M059J (cell line): ENCODE results near the gene CCDC141. TPM values are rescaled to one million over a fixed set of nuclear protein-coding genes. Genes with fewer than 3 reads are reported as not detected.

Experiments
- DNase-seq: peaks from one replicate; pipeline ENCODE4 v3.0.0-alpha.2; 2012; ENCODE audit warnings: low read depth
- total RNA-seq: library from RNA; depleted of rRNA; stranded (reverse); fragments of >200 nt; shearing (Covaris generic); gene quantifications from 2 replicates; pipeline ENCODE4 v1.2.3, GENCODE V29; 2014

Gene CCDC141
- total RNA-seq, 1 experiment from 2014 or later = 0.07 TPM

DNA sequence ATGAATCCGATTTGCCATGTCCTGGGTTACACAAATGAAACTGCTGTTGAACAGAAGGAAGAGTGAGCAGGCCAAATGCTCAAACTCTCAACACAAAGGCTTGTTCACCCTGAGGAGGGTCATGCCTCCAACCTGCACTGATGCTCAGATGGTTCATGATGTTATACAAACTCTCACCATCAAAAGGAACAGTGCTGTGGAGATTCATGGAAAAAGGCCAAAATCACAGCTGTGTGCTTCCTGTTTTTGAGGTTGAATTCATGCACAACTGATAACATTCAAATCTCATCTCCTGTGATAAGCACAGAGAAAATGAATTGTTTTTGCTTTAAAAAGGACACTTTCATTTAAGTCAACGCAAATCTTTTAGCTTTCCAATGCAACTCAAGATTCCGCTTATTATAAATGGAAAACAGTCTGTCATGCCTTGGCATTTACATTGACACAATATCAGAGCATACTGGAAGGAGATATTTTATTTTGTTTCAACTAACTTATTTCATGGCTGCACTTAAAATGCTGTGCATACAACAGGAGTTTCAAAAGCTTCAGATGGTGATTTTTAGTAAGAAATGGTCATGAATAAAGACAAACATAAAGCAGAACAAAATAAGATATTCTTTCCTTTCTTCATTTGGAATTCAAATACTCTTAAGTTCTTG, 220.5 kb downstream of the CCDC141 start:
- peak; percentile 33 for DNase-seq

GRCh38 chr2:178828486-178828881, 221.5 kb downstream of the CCDC141 start:
- DNase-seq = no peak

DNA sequence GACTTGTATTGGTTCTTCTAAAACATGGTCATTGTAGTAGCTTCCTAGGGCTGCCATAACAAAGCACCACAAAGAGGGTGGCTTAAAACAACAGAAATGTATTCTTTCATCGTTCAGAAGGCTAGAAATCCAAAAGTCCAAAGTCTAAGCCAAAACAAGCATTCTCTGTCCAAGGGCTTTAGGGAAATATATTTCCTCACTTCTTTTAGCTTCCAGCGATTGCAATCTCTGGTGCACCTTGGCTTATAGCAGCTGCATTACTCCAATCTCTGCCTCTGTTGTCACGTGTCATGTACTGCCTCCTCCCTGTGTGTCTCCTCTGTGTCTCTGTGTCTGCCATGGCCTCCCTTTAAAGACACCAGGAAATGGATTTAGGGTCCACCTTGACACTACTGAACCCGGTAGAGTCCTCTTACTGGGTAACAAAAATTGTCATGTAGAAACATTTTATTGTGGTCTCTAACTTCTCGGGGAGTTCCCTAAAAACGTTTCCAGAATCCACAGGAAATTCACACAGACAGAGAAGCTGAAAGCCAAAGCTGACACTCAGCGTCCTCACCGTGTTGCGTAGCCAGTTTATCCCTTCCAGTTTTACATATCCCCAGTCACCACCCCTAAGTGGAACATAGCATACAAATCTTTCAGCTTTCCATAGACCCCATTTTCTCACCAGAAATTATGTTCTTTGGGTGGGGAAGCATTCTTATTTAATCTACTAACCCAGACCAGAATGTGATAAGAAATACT, 222.0 kb downstream of the CCDC141 start:
- DNase-seq = no peak

DNA sequence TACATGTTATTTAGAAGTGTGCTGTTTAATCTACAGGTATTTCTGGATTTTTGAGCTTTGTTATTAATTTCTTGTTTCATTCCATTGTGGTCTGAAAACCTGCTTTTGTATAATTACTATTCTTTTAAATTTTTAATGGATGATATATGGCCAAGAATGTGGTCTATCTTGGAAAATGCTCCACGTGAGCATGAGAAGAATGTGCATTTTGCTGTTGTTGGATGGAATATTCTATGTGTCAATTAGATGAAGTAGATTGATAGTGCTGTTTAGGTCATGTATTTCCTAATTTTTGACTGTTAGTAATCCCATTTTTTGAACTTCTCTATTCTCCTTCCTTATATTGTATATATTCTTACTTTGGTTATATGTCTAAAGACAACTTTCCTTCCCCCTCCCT, 222.8 kb downstream of the CCDC141 start:
- DNase-seq = no peak

DNA sequence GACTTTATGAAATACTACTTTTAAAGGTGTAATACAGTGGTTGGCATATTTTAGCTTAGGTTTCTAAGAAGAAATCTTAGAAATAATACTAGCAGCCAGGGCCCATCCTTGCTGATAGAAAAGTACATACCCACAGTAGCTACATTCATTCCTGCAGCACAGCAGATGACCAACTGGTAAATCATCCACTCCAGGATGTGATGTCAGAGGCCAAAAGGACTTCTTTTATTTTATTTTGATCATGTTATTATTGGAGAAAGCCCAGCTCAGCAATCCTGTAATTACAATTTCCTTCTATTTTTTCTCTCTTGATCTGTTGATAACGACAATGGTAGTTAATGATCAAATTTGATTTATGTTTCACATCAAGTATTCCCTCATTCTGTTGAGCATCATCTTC, 224.8 kb downstream of the CCDC141 start:
- DNase-seq = peak; percentile 72

DNA sequence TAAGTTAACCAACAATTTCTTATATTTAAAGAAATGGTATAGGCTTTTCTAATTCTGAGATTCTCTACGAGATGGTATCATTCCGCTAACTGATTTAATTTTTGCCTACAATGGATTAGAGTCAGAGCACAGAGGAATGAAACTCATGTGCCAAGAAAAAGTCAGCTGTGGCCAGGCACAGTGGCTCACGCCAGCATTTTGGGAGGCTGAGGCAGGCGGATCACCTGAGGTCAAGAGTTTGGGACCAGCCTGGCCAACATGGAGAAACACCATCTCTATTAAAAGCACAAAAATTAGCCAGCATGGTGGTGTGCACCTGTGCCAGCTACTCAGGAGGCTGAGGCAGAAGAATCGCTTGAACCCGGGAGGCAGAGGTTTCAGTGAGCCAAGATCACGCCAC, 225.8 kb downstream of the CCDC141 start:
- DNase-seq = no peak

DNA sequence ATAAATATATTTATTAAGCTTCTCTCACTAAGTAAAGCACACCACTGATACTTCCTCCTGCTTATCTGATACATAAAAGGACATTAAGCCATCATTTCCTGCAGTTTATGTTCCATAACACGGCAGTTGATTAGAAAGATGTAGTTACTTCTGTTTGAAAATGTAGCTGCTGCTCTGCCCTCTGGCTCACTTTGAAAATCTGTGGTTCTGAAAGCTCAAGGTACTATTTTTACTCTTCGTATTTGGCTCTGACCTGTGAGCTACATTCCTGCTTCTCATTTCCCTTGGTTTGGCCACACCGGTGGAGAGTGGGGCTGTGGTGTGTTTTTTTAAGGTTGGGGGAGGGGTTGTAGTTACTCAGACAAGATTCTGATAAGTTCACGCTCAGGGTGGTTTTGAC, 229.9 kb downstream of the CCDC141 start:
- peak; percentile 25 for DNase-seq

DNA sequence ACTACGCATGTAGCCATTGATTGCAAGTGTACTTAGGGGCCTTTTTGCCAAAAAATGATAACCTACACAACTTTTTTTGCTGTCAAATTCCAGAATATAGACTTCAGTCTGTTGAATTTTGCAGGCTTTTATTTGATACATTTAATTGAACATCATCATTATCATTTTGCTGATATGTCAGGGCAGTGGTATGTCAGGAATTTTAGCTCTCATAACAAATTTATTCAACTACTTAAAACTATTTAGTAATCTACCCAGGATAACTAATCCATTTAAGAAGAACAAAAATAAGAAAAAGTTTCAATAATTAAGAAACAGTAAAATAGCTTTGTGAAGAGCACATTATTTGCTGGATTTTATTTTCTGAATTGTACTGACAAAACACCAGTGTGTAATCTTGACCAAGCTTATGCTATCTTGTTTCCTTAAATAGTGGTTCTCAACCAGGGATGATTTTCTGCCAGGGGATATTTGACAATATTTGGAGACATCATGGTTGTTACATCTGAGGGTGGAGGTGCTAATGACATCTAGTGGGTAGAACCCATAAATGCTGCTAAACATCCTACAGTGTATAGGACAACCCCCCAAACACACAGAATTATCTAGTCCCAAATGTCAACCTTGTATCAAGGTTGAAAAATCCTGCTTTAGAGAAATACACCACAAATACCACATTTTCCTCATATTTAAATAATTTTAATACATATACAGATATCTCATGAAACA, 230.6 kb downstream of the CCDC141 start:
- no peak for DNase-seq

- DNase-seq = peak; percentile 61
Observed at GRCh38 chr2:178811901-178812300, 238.0 kb downstream of the CCDC141 start.

GRCh38 chr2:178811045-178811444, 238.9 kb downstream of the CCDC141 start:
- DNase-seq = no peak

- no peak for DNase-seq
Observed at GRCh38 chr2:178810422-178810821, 239.5 kb downstream of the CCDC141 start.

GRCh38 chr2:178807227-178808008, 242.5 kb downstream of the CCDC141 start, which contains the start of gene TTN:
TTN (minus strand) TSS chr2:178807423; CDS start chr2:178804642, 2,781 bp downstream.
- DNase-seq = no peak

GRCh38 chr2:178806543-178806942, 243.4 kb downstream of the CCDC141 start:
- no peak for DNase-seq

DNA sequence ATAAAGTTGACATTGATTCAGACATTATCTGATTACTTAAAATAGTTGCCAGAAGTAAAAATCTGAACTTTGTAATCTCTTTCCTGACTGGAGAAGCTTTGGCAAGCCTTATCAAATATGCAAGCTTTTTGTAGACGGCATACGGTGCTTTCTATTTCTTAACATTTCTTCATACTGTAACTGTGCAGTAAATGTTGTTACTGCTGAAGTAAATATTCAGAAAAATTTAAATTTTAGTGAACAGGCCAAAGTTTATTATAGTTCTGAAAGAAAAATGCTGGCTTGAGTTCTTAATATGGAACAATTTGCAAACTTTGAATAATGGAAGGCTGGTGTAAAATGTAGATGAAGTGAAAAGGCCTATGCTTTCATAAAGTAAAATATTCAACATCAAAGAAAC, 244.5 kb downstream of the CCDC141 start:
- no peak for DNase-seq

DNA sequence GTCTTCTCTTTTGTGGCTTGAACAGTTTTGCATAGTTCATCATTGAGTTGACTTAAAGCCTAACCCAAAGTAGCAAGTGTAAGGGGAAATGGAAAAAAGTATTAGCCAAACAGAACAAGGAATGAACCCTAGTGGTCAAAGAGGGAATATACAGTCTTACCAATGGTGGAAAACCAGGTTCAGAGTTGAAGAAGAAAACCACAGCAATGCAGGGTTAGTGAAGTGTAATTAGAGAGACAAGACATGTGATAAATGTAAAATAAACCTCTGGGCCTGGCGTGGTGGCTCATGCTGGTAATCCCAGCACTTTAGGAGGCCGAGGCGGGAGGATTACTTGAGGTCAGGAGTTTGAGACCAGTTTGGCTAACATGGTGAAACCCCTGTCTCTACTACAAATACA, 245.1 kb downstream of the CCDC141 start:
- DNase-seq = peak; percentile 48

- DNase-seq = no peak
Observed at GRCh38 chr2:178800510-178800909, 249.4 kb downstream of the CCDC141 start.

DNA sequence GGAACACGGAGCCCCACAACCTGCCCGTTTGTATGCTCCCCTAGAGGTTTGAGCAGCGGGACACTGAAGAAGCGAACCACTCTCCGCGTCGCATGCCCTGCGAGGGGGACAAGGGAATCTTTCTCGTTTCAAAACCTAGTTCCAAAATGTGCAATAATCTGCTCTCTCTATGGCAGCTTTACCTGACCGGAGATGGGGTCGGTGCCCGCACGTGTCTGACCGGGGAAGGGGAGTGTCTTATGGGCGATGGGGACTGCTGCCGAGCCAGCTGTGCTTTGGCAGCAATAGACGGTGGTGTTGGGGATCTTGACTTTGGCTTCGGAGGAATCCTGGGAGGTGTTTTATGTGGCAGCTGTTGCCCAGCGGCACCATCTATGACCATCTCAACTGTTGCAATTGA, 250.6 kb downstream of the CCDC141 start:
- DNase-seq = no peak

DNA sequence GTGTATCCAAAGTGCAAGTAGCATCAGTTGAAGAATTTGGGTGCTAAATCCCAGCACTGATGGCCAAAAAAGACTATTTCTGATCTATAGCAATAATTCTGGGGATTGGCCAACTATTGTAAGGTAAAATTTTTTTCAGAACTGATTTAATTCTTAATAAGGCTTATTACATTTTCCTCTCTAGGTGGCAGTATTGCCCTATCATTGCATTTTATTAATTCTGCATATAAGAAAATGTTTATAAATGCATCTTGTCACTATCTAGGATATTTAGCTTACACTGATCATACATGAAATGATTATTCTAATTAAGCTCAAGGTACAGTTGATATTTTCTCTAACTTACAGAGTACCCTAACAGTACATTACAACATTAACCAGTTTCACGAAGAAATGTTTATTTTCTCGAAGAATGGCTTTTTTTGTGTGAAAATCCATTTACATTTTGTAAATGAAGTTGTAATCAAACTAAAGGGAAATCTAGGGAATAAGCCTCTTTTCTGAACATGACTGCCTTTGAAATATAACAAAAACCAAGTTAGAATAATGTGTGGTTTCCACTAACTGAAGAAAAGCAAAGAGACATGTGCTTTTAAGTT, 253.8 kb downstream of the CCDC141 start:
- peak; percentile 49 for DNase-seq

GRCh38 chr2:178787934-178788333, 262.0 kb downstream of the CCDC141 start:
- no peak for DNase-seq

DNA sequence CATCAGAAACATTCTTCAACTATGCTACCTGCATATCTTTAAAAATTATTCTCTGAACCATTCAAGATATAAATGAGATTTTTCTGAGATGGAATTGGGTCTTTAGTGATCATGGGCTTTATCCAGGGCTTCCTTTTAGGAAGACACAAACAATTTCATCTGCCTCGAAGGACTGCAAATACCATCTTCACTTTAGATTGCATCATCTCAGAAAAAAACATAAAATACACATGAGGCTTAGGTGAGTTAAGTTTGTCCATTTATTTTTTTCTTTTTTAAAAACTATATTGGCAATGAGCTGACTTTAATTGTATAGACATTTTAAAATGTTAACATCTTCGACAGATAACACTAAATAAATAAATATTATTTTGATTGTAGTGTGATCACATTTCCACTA, 262.8 kb downstream of the CCDC141 start:
- DNase-seq = no peak

DNA sequence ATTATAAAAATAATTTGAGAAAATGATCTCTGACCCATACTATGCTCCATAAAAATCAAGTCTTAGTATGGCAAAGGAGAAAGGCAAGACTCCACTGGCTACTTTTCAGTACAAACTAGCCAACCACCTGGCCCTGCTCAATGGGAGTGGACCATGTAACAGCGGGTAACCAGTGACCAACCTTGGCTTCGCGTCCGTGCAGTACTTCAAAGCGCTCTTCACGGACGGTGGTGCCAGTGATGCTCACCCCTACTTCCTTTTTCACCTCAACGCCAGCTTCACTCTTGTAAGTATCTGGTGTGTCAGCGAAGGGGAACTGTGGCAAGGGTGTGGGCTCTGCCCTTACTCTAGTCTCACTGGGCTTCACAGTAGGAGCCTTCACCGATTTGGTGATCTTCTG, 266.0 kb downstream of the CCDC141 start:
- no peak for DNase-seq

- peak; percentile 26 for DNase-seq
Observed at GRCh38 chr2:178782236-178782635, 267.7 kb downstream of the CCDC141 start.
